ENCODE data around the gene FRMD5.

GRCh38 chr15:43977072-43977884 lies 217.8 kb downstream of the FRMD5 start:
- TF ChIP-seq EZH2phosphoT487 (IDR thresholded peaks at IDR 0.05; ENCODE audit: unreplicated experiment) (no peak), POLR2AphosphoS5 (IDR thresholded peaks at IDR 0.05; ENCODE audit: low read depth) (no peak), CTCF (conservative IDR thresholded peaks at IDR 0.05; ENCODE audit: low read depth in 2 of 2) (no peak)

Measured in GM23338 (cell line).